HG03196 (cell line): ENCODE results near the gene RPS19.
"Not testable (repeated sequence)": the region's sequence is repeated elsewhere in the genome, so short reads cannot be mapped to it uniquely, and the experiment has no call there.

Source experiments
- ATAC-seq: cut with Tn5 transposase; IDR thresholded peaks from one replicate; pipeline ENCODE4 v1.9.1; 2021; ENCODE audit not compliant: unreplicated experiment

The RPS19 gene

GRCh38 chr19:41859213-41859617 is 840 bp upstream of the RPS19 start:
- no peak for ATAC-seq

- peak; percentile 2 for ATAC-seq
These were observed 512 bp downstream of the RPS19 start for GRCh38 chr19:41860419-41861115.

- ATAC-seq, result no peak
These were observed 1.2 kb downstream of the RPS19 start for GRCh38 chr19:41861116-41861768.

GRCh38 chr19:41861846-41862245 is 1.8 kb downstream of the RPS19 start:
- ATAC-seq, result no peak

GRCh38 chr19:41862445-41862986 is 2.5 kb downstream of the RPS19 start:
- no peak for ATAC-seq

GRCh38 chr19:41863209-41863931 is 3.3 kb downstream of the RPS19 start:
- no peak for ATAC-seq

- ATAC-seq, result no peak
These were observed 4.3 kb downstream of the RPS19 start for GRCh38 chr19:41864374-41864773.

- ATAC-seq, result no peak
These were observed 6.2 kb downstream of the RPS19 start for GRCh38 chr19:41866284-41866683.

- ATAC-seq, result no peak
These were observed 8.3 kb downstream of the RPS19 start for GRCh38 chr19:41868120-41868988.

- no peak for ATAC-seq
These were observed 8.9 kb downstream of the RPS19 start for GRCh38 chr19:41868989-41869300.

GRCh38 chr19:41869374-41869955 is 9.4 kb downstream of the RPS19 start:
- ATAC-seq, result no peak

GRCh38 chr19:41870401-41870873 is 10.4 kb downstream of the RPS19 start:
- no peak for ATAC-seq

GRCh38 chr19:41871573-41872383 is 11.7 kb downstream of the RPS19 start:
- peak; percentile 45 for ATAC-seq

- ATAC-seq, result no peak
These were observed 12.3 kb downstream of the RPS19 start for GRCh38 chr19:41872384-41872774.

GRCh38 chr19:41872775-41873647 is 13.0 kb downstream of the RPS19 start:
- ATAC-seq, result no peak

- not testable (repeated sequence) for ATAC-seq
These were observed 15.9 kb downstream of the RPS19 start for GRCh38 chr19:41875973-41876372.

GRCh38 chr19:41876847-41877832 is 17.1 kb downstream of the RPS19 start, which contains the start of gene CD79A:
Gene CD79A (plus strand): TSS chr19:41877279. CDS start chr19:41877305, 26 bp downstream.
- peak; percentile 57 for ATAC-seq
